ENCODE results near the gene LCAT.

The LCAT gene

GRCh38 chr16:67967958-67968399 is 24.1 kb upstream of the LCAT start:
- no peak overlapping the region for H3K27ac ChIP-seq (ENCODE audit: low read length)
- no CpG with 5 or more reads among the region's 45 CpGs for WGBS (ENCODE audit: insufficient coverage, insufficient read length)
- DNase-seq (ENCODE audit: low read depth, low spot score), result no peak

GRCh38 chr16:67967183-67967957 is 23.4 kb upstream of the LCAT start:
- Histone ChIP-seq H3K27ac (ENCODE audit: low read length) (no peak overlapping the region), H3K4me3 (ENCODE audit: low read length) (peak overlapping the region; percentile 58; the same call in 1 of the 2 replicates), H3K9me3 (ENCODE audit: control insufficient read depth, insufficient read depth, low read length) (no peaks in the 10 kb centered on the region), H3K27me3 (ENCODE audit: control insufficient read depth, insufficient read depth, low read length) (no peaks in the 10 kb centered on the region), H3K36me3 (ENCODE audit: control insufficient read depth, insufficient read depth, low read length) (peaks cover under 1% of the 10 kb centered on the region), H3K4me1 (ENCODE audit: control insufficient read depth, insufficient read depth, low read length) (peaks cover 13% of the 10 kb centered on the region)
- DNase-seq (ENCODE audit: low read depth, low spot score), result no peak
- WGBS (ENCODE audit: insufficient coverage, insufficient read length), result no CpG with 5 or more reads among the region's 18 CpGs

More at GRCh38 chr16:67967958-67968399, 24.1 kb upstream of the LCAT start:
- Histone ChIP-seq H3K36me3 (ENCODE audit: control insufficient read depth, insufficient read depth, low read length) (no peaks in the 10 kb centered on the region), H3K9me3 (ENCODE audit: control insufficient read depth, insufficient read depth, low read length) (no peaks in the 10 kb centered on the region), H3K27me3 (ENCODE audit: control insufficient read depth, insufficient read depth, low read length) (no peaks in the 10 kb centered on the region), H3K4me1 (ENCODE audit: control insufficient read depth, insufficient read depth, low read length) (peaks cover 13% of the 10 kb centered on the region), H3K4me3 (ENCODE audit: low read length) (peak overlapping the region; percentile 58; the same call in 1 of the 2 replicates)

- Histone ChIP-seq H3K27me3 (ENCODE audit: control insufficient read depth, insufficient read depth, low read length) (no peaks in the 10 kb centered on the region), H3K9me3 (ENCODE audit: control insufficient read depth, insufficient read depth, low read length) (no peaks in the 10 kb centered on the region), H3K27ac (ENCODE audit: low read length) (no peak overlapping the region), H3K36me3 (ENCODE audit: control insufficient read depth, insufficient read depth, low read length) (peaks cover 7% of the 10 kb centered on the region), H3K4me3 (ENCODE audit: low read length) (no peak overlapping the region), H3K4me1 (ENCODE audit: control insufficient read depth, insufficient read depth, low read length) (peaks cover 13% of the 10 kb centered on the region)
- no CpG with 5 or more reads among the region's 3 CpGs for WGBS (ENCODE audit: insufficient coverage, insufficient read length)
- no peak for DNase-seq (ENCODE audit: low read depth, low spot score)
Observed at GRCh38 chr16:67966549-67967182, 22.7 kb upstream of the LCAT start.

- Histone ChIP-seq H3K27me3 (ENCODE audit: control insufficient read depth, insufficient read depth, low read length) (no peaks in the 10 kb centered on the region), H3K27ac (ENCODE audit: low read length) (no peak overlapping the region), H3K9me3 (ENCODE audit: control insufficient read depth, insufficient read depth, low read length) (no peaks in the 10 kb centered on the region), H3K4me3 (ENCODE audit: low read length) (no peak overlapping the region), H3K36me3 (ENCODE audit: control insufficient read depth, insufficient read depth, low read length) (peaks cover 14% of the 10 kb centered on the region), H3K4me1 (ENCODE audit: control insufficient read depth, insufficient read depth, low read length) (peaks cover 13% of the 10 kb centered on the region)
- WGBS (ENCODE audit: insufficient coverage, insufficient read length), result no CpG with 5 or more reads among the region's 11 CpGs
- DNase-seq (ENCODE audit: low read depth, low spot score), result no peak
Observed at GRCh38 chr16:67965668-67966548, 22.0 kb upstream of the LCAT start.

- no CpG with 5 or more reads among the region's 6 CpGs for WGBS (ENCODE audit: insufficient coverage, insufficient read length)
- H3K27me3 ChIP-seq (ENCODE audit: control insufficient read depth, insufficient read depth, low read length), result no peaks in the 10 kb centered on the region
- peaks cover 22% of the 10 kb centered on the region for H3K36me3 ChIP-seq (ENCODE audit: control insufficient read depth, insufficient read depth, low read length)
- DNase-seq (ENCODE audit: low read depth, low spot score), result no peak
- no peaks in the 10 kb centered on the region for H3K9me3 ChIP-seq (ENCODE audit: control insufficient read depth, insufficient read depth, low read length)
- H3K4me3 ChIP-seq (ENCODE audit: low read length), result no peak overlapping the region
- no peak overlapping the region for H3K27ac ChIP-seq (ENCODE audit: low read length)
- peaks cover 13% of the 10 kb centered on the region for H3K4me1 ChIP-seq (ENCODE audit: control insufficient read depth, insufficient read depth, low read length)
Observed at GRCh38 chr16:67964477-67965131, 20.7 kb upstream of the LCAT start.

GRCh38 chr16:67963662-67964321 is 19.9 kb upstream of the LCAT start:
- Histone ChIP-seq H3K27ac (ENCODE audit: low read length) (no peak overlapping the region), H3K4me3 (ENCODE audit: low read length) (no peak overlapping the region), H3K9me3 (ENCODE audit: control insufficient read depth, insufficient read depth, low read length) (no peaks in the 10 kb centered on the region), H3K27me3 (ENCODE audit: control insufficient read depth, insufficient read depth, low read length) (no peaks in the 10 kb centered on the region), H3K36me3 (ENCODE audit: control insufficient read depth, insufficient read depth, low read length) (peaks cover 26% of the 10 kb centered on the region), H3K4me1 (ENCODE audit: control insufficient read depth, insufficient read depth, low read length) (peaks cover 13% of the 10 kb centered on the region)
- no peak for DNase-seq (ENCODE audit: low read depth, low spot score)
- no CpG with 5 or more reads among the region's 32 CpGs for WGBS (ENCODE audit: insufficient coverage, insufficient read length)

- Histone ChIP-seq H3K27me3 (ENCODE audit: control insufficient read depth, insufficient read depth, low read length) (no peaks in the 10 kb centered on the region), H3K9me3 (ENCODE audit: control insufficient read depth, insufficient read depth, low read length) (no peaks in the 10 kb centered on the region), H3K4me1 (ENCODE audit: control insufficient read depth, insufficient read depth, low read length) (peaks cover 13% of the 10 kb centered on the region), H3K4me3 (ENCODE audit: low read length) (no peak overlapping the region), H3K36me3 (ENCODE audit: control insufficient read depth, insufficient read depth, low read length) (peaks cover 31% of the 10 kb centered on the region), H3K27ac (ENCODE audit: low read length) (no peak overlapping the region)
- WGBS (ENCODE audit: insufficient coverage, insufficient read length), result no CpG with 5 or more reads among the region's 2 CpGs
- no peak for DNase-seq (ENCODE audit: low read depth, low spot score)
Observed at GRCh38 chr16:67963292-67963661, 19.4 kb upstream of the LCAT start.

- Histone ChIP-seq H3K27me3 (ENCODE audit: control insufficient read depth, insufficient read depth, low read length) (no peaks in the 10 kb centered on the region), H3K27ac (ENCODE audit: low read length) (no peak overlapping the region), H3K4me1 (ENCODE audit: control insufficient read depth, insufficient read depth, low read length) (peaks cover 12% of the 10 kb centered on the region), H3K4me3 (ENCODE audit: low read length) (no peak overlapping the region), H3K36me3 (ENCODE audit: control insufficient read depth, insufficient read depth, low read length) (peaks cover 36% of the 10 kb centered on the region), H3K9me3 (ENCODE audit: control insufficient read depth, insufficient read depth, low read length) (no peaks in the 10 kb centered on the region)
- no CpG with 5 or more reads among the region's 8 CpGs for WGBS (ENCODE audit: insufficient coverage, insufficient read length)
- DNase-seq (ENCODE audit: low read depth, low spot score), result no peak
Observed at GRCh38 chr16:67962135-67962534, 18.2 kb upstream of the LCAT start.

- no peaks in the 10 kb centered on the region for H3K9me3 ChIP-seq (ENCODE audit: control insufficient read depth, insufficient read depth, low read length)
- no peaks in the 10 kb centered on the region for H3K27me3 ChIP-seq (ENCODE audit: control insufficient read depth, insufficient read depth, low read length)
- H3K4me3 ChIP-seq (ENCODE audit: low read length), result no peak overlapping the region
- no peak for DNase-seq (ENCODE audit: low read depth, low spot score)
- H3K27ac ChIP-seq (ENCODE audit: low read length), result no peak overlapping the region
- H3K4me1 ChIP-seq (ENCODE audit: control insufficient read depth, insufficient read depth, low read length), result peaks cover 8% of the 10 kb centered on the region
- H3K36me3 ChIP-seq (ENCODE audit: control insufficient read depth, insufficient read depth, low read length), result peaks cover 36% of the 10 kb centered on the region
- WGBS (ENCODE audit: insufficient coverage, insufficient read length), result no CpG with 5 or more reads among the region's 13 CpGs
Observed at GRCh38 chr16:67961551-67961957, 17.6 kb upstream of the LCAT start.

Measured in iPS DF 6.9 (cell line).